ENCODE data around the gene NELL1.

- no peak for TF ChIP-seq GATA2 (IDR thresholded peaks at IDR 0.05; ENCODE audit: low read depth, low read length)
- no peak for TF ChIP-seq GATA3 (IDR thresholded peaks at IDR 0.05; ENCODE audit: low read depth, low read length)
Observed at GRCh38 chr11:21122523-21122922, 453.1 kb downstream of the NELL1 start.
